Measurements from ENCODE around the gene MYO5B.

MYO5B gene

GRCh38 chr18:50189160-50189559 lies 5.8 kb downstream of the MYO5B start:
- DNase-seq = no peak

GRCh38 chr18:50188652-50189051 lies 6.3 kb downstream of the MYO5B start:
- no peak for DNase-seq

- no peak for DNase-seq
Measured at GRCh38 chr18:50187659-50188058, 7.3 kb downstream of the MYO5B start.

- DNase-seq = no peak
Measured at GRCh38 chr18:50186385-50186784, 8.6 kb downstream of the MYO5B start.

GRCh38 chr18:50183556-50183955 lies 11.4 kb downstream of the MYO5B start:
- DNase-seq = no peak

- no peak for DNase-seq
Measured at GRCh38 chr18:50182511-50182910, 12.4 kb downstream of the MYO5B start.

GRCh38 chr18:50181590-50181989 lies 13.4 kb downstream of the MYO5B start:
- no peak for DNase-seq

- no peak for DNase-seq
Measured at GRCh38 chr18:50179465-50179864, 15.5 kb downstream of the MYO5B start.

GRCh38 chr18:50177294-50177992 lies 17.5 kb downstream of the MYO5B start:
- no peak for DNase-seq

- DNase-seq = no peak
Measured at GRCh38 chr18:50172367-50172766, 22.6 kb downstream of the MYO5B start.

- DNase-seq = no peak
Measured at GRCh38 chr18:50171406-50171805, 23.5 kb downstream of the MYO5B start.

GRCh38 chr18:50170004-50170403 lies 24.9 kb downstream of the MYO5B start:
- no peak for DNase-seq

- no peak for DNase-seq
Measured at GRCh38 chr18:50169149-50169548, 25.8 kb downstream of the MYO5B start.

- no peak for DNase-seq
Measured at GRCh38 chr18:50167966-50168365, 27.0 kb downstream of the MYO5B start.

GRCh38 chr18:50166901-50167300 lies 28.0 kb downstream of the MYO5B start:
- no peak for DNase-seq

GRCh38 chr18:50163505-50163904 lies 31.4 kb downstream of the MYO5B start:
- DNase-seq = no peak

GRCh38 chr18:50162486-50163304 lies 32.3 kb downstream of the MYO5B start:
- DNase-seq = no peak

- no peak for DNase-seq
Measured at GRCh38 chr18:50161597-50162205, 33.2 kb downstream of the MYO5B start.

GRCh38 chr18:50159654-50160046 lies 35.3 kb downstream of the MYO5B start:
- no peak for DNase-seq

- DNase-seq = no peak
Measured at GRCh38 chr18:50158866-50159653, 35.9 kb downstream of the MYO5B start.

- no peak for DNase-seq
Measured at GRCh38 chr18:50155406-50155805, 39.5 kb downstream of the MYO5B start.

- no peak for DNase-seq
Measured at GRCh38 chr18:50154420-50154819, 40.5 kb downstream of the MYO5B start.

- no peak for DNase-seq
Measured at GRCh38 chr18:50152900-50153299, 42.0 kb downstream of the MYO5B start.
